Fibroblast of skin of right biceps (primary cell): Measurements from ENCODE around the gene RAP1GAP2.

Experiments
- DNase-seq: peaks from one replicate; pipeline ENCODE4 v3.0.0-alpha.2; 2013

Gene RAP1GAP2

GRCh38 chr17:3004925-3005324 is 208.7 kb downstream of the RAP1GAP2 start:
- DNase-seq = no peak

- no peak for DNase-seq
Observed at GRCh38 chr17:3005696-3006095, 209.5 kb downstream of the RAP1GAP2 start.

- DNase-seq = no peak
Observed at GRCh38 chr17:3006801-3007200, 210.6 kb downstream of the RAP1GAP2 start.

- no peak for DNase-seq
Observed at GRCh38 chr17:3007651-3008121, 211.4 kb downstream of the RAP1GAP2 start.

- no peak for DNase-seq
Observed at GRCh38 chr17:3008336-3009288, 212.4 kb downstream of the RAP1GAP2 start.

GRCh38 chr17:3009411-3009920 is 213.2 kb downstream of the RAP1GAP2 start:
- DNase-seq = no peak

GRCh38 chr17:3011891-3012290 is 215.7 kb downstream of the RAP1GAP2 start:
- DNase-seq = no peak

GRCh38 chr17:3012926-3013581 is 216.8 kb downstream of the RAP1GAP2 start:
- DNase-seq = peak; percentile 37

GRCh38 chr17:3015890-3016289 is 219.7 kb downstream of the RAP1GAP2 start:
- peak; percentile 42 for DNase-seq

GRCh38 chr17:3017936-3018335 is 221.7 kb downstream of the RAP1GAP2 start:
- DNase-seq = no peak

- DNase-seq = no peak
Observed at GRCh38 chr17:3019761-3020160, 223.5 kb downstream of the RAP1GAP2 start.

GRCh38 chr17:3020381-3020780 is 224.1 kb downstream of the RAP1GAP2 start:
- no peak for DNase-seq

- no peak for DNase-seq
Observed at GRCh38 chr17:3022197-3022596, 226.0 kb downstream of the RAP1GAP2 start.

GRCh38 chr17:3024346-3024745 is 228.1 kb downstream of the RAP1GAP2 start:
- no peak for DNase-seq

GRCh38 chr17:3025421-3026124 is 229.3 kb downstream of the RAP1GAP2 start:
- DNase-seq = no peak

GRCh38 chr17:3026125-3026855 is 230.1 kb downstream of the RAP1GAP2 start:
- no peak for DNase-seq

GRCh38 chr17:3026856-3027751 is 230.9 kb downstream of the RAP1GAP2 start:
- no peak for DNase-seq

GRCh38 chr17:3027786-3028532 is 231.7 kb downstream of the RAP1GAP2 start:
- no peak for DNase-seq

GRCh38 chr17:3029213-3029913 is 233.1 kb downstream of the RAP1GAP2 start:
- no peak for DNase-seq

- peak; percentile 82 for DNase-seq
Observed at GRCh38 chr17:3030096-3030495, 233.9 kb downstream of the RAP1GAP2 start.
